Stimulated activated CD4-positive, alpha-beta T cell treated with anti-CD3 and anti-CD28 coated beads, TNF-alpha, amount 100 ng/mL, for 48 hours (primary cell): ENCODE measurements around the gene ZBTB7C.

Source experiments
- DNase-seq, 3 donors: peaks; one replicate each; pipeline ENCODE4 v3.0.0-alpha.2; 2020; ENCODE audit warnings: low read depth in 3 of 3

The ZBTB7C gene

GRCh38 chr18:47999801-48000248 is 409.4 kb downstream of the ZBTB7C start:
- no peak for DNase-seq

GRCh38 chr18:47997338-47997780 is 411.8 kb downstream of the ZBTB7C start:
- DNase-seq, result peak; percentile 19 to 24 (median 21)

GRCh38 chr18:47996091-47996541 is 413.1 kb downstream of the ZBTB7C start:
- no peak for DNase-seq

GRCh38 chr18:47995654-47996053 is 413.5 kb downstream of the ZBTB7C start:
- no peak for DNase-seq

GRCh38 chr18:47993409-47993808 is 415.8 kb downstream of the ZBTB7C start:
- DNase-seq, result no peak

GRCh38 chr18:47992976-47993375 is 416.2 kb downstream of the ZBTB7C start:
- no peak for DNase-seq

GRCh38 chr18:47992266-47992665 is 416.9 kb downstream of the ZBTB7C start:
- DNase-seq, result no peak

GRCh38 chr18:47990981-47991380 is 418.2 kb downstream of the ZBTB7C start:
- DNase-seq, result no peak

- DNase-seq, result no peak
Measured at GRCh38 chr18:47987388-47987699, 421.8 kb downstream of the ZBTB7C start.

- DNase-seq, result no peak
Measured at GRCh38 chr18:47986620-47987387, 422.4 kb downstream of the ZBTB7C start.

GRCh38 chr18:47985866-47986265 is 423.3 kb downstream of the ZBTB7C start:
- no peak for DNase-seq

- DNase-seq, result no peak
Measured at GRCh38 chr18:47984991-47985390, 424.2 kb downstream of the ZBTB7C start.

GRCh38 chr18:47983946-47984345 is 425.2 kb downstream of the ZBTB7C start:
- no peak for DNase-seq

- DNase-seq, result no peak
Measured at GRCh38 chr18:47983055-47983454, 426.1 kb downstream of the ZBTB7C start.

GRCh38 chr18:47981830-47982229 is 427.4 kb downstream of the ZBTB7C start:
- no peak for DNase-seq

GRCh38 chr18:47981320-47981719 is 427.9 kb downstream of the ZBTB7C start:
- no peak for DNase-seq

- DNase-seq, result no peak
Measured at GRCh38 chr18:47979611-47980200, 429.5 kb downstream of the ZBTB7C start.

- DNase-seq, result no peak
Measured at GRCh38 chr18:47978603-47979002, 430.6 kb downstream of the ZBTB7C start.

- no peak for DNase-seq
Measured at GRCh38 chr18:47978141-47978540, 431.0 kb downstream of the ZBTB7C start.
